HEK293 (cell line): ENCODE results near the gene TNN.

Experiments used
- CTCF ChIA-PET: fragments of 350-600 bp; formaldehyde crosslinking; extraction: SDS; loops from one replicate; lab custom pipeline; 2021; ENCODE audit warnings: antibody characterized with exemption; lab: Yijun Ruan, JAX
- POLR2A ChIA-PET: fragments of 300-600 bp; formaldehyde crosslinking; extraction: SDS; loops from one replicate; lab custom pipeline; 2020; ENCODE audit warnings: antibody characterized with exemption, inconsistent platforms; lab: Yijun Ruan, JAX
- H3K27ac ChIP-seq: fragments of 200-500 bp; sonication (Bioruptor generic); 2 replicates; pipeline ENCODE4 v1.5.1; 2014; ENCODE audit warnings: low read depth, low read length, control low read depth, inconsistent platforms; ENCODE audit errors: extremely low read depth
- H3K36me3 ChIP-seq, 2 experiments: fragments of 200-500 bp in 1 of 2; sonication (Bioruptor generic) in 1 of 2; 1 replicate in 1 of 2; 2 replicates in 1 of 2; pipeline ENCODE4 v1.5.1; 2014 to 2017; ENCODE audit warnings: inconsistent platforms in 2 of 2, low read length in 2 of 2; ENCODE audit not compliant: control insufficient read depth in 2 of 2, insufficient read depth in 1 of 2
- H3K4me1 ChIP-seq: fragments of 200-500 bp; sonication (Bioruptor generic); 2 replicates; pipeline ENCODE4 v1.5.1; 2014; ENCODE audit warnings: mild to moderate bottlenecking, low read length, inconsistent platforms; ENCODE audit not compliant: control insufficient read depth, insufficient read depth
- H3K4me3 ChIP-seq: 2 replicates; pipeline ENCODE4 v1.5.1; 2011; ENCODE audit warnings: low read depth, mild to moderate bottlenecking, control low read depth, low read length, moderate library complexity
- H3K9me3 ChIP-seq: fragments of 200-500 bp; sonication (Bioruptor generic); 2 replicates; pipeline ENCODE4 v1.5.1; 2014; ENCODE audit warnings: low read depth, low read length, inconsistent platforms; ENCODE audit not compliant: control insufficient read depth, insufficient read depth
- EGR2 ChIP-seq: fragments of 450-650 bp; formaldehyde crosslinking; IDR thresholded peaks from 2 replicates; pipeline ENCODE4 v1.5.1; 2016; ENCODE audit warnings: low read depth, missing biosample characterization, missing genetic modification characterization
- HOXA7 ChIP-seq: sonication (generic); formaldehyde crosslinking; IDR thresholded peaks from 2 replicates; pipeline ENCODE4 v1.8.1; 2022; ENCODE audit warnings: missing genetic modification reagents, borderline replicate concordance
- HOXC10 ChIP-seq: sonication (generic); formaldehyde crosslinking; IDR thresholded peaks from 2 replicates; pipeline ENCODE4 v1.8.1; 2023; ENCODE audit warnings: mild to moderate bottlenecking, missing genetic modification reagents
- SALL2 ChIP-seq: fragments of 450-650 bp; formaldehyde crosslinking; IDR thresholded peaks from 2 replicates; pipeline ENCODE4 v1.5.0; 2017; ENCODE audit warnings: missing biosample characterization, mild to moderate bottlenecking, missing genetic modification characterization, borderline replicate concordance
- ZBTB17 ChIP-seq: fragments of 450-650 bp; formaldehyde crosslinking; IDR thresholded peaks from 2 replicates; pipeline ENCODE4 v1.5.1; 2016; ENCODE audit warnings: missing biosample characterization, missing genetic modification characterization
- ZBTB8A ChIP-seq: fragments of 450-650 bp; formaldehyde crosslinking; IDR thresholded peaks from 2 replicates; pipeline ENCODE4 v1.5.1; 2016; ENCODE audit warnings: missing biosample characterization, missing genetic modification characterization
- ZFP69B ChIP-seq: fragments of 450-650 bp; formaldehyde crosslinking; IDR thresholded peaks from 2 replicates; pipeline ENCODE4 v1.5.1; 2016; ENCODE audit warnings: missing biosample characterization, missing genetic modification characterization
- ZIC2 ChIP-seq: fragments of 450-650 bp; formaldehyde crosslinking; IDR thresholded peaks from 2 replicates; pipeline ENCODE4 v1.5.1; 2016; ENCODE audit warnings: missing biosample characterization, missing genetic modification characterization
- ZNF146 ChIP-seq: fragments of 450-650 bp; formaldehyde crosslinking; IDR thresholded peaks from 2 replicates; pipeline ENCODE4 v1.5.1; 2016; ENCODE audit warnings: missing biosample characterization, missing genetic modification characterization
- ZNF292 ChIP-seq: fragments of 450-650 bp; formaldehyde crosslinking; IDR thresholded peaks from 2 replicates; pipeline ENCODE4 v1.5.1; 2016; ENCODE audit warnings: low read depth, missing biosample characterization, missing genetic modification characterization, borderline replicate concordance
- ZNF335 ChIP-seq: fragments of 450-650 bp; formaldehyde crosslinking; conservative IDR thresholded peaks from 2 replicates; pipeline ENCODE4 v1.5.1; 2016; ENCODE audit warnings: missing biosample characterization, missing genetic modification characterization
- ZNF391 ChIP-seq: fragments of 450-650 bp; formaldehyde crosslinking; IDR thresholded peaks from 2 replicates; pipeline ENCODE4 v1.5.1; 2016; ENCODE audit warnings: low read depth, missing biosample characterization, missing genetic modification characterization, borderline replicate concordance
- ZNF549 ChIP-seq: fragments of 450-650 bp; IDR thresholded peaks from 2 replicates; pipeline ENCODE4 v1.5.1; 2018; ENCODE audit warnings: missing biosample characterization, missing genetic modification characterization, mild to moderate bottlenecking, inconsistent platforms, moderate library complexity
- ZNF555 ChIP-seq: fragments of 450-650 bp; formaldehyde crosslinking; conservative IDR thresholded peaks from 2 replicates; pipeline ENCODE4 v1.5.1; 2017; ENCODE audit warnings: missing biosample characterization, mild to moderate bottlenecking, missing genetic modification characterization, inconsistent platforms
- ZNF600 ChIP-seq: fragments of 450-650 bp; formaldehyde crosslinking; IDR thresholded peaks from 2 replicates; pipeline ENCODE4 v1.5.1; 2016; ENCODE audit warnings: missing biosample characterization, missing genetic modification characterization
- ZNF624 ChIP-seq: fragments of 450-650 bp; formaldehyde crosslinking; IDR thresholded peaks from 2 replicates; pipeline ENCODE4 v1.5.1; 2017; ENCODE audit warnings: missing biosample characterization, missing genetic modification characterization
- ZNF747 ChIP-seq: fragments of 450-650 bp; formaldehyde crosslinking; IDR thresholded peaks from 2 replicates; pipeline ENCODE4 v1.5.1; 2016; ENCODE audit warnings: missing biosample characterization, missing genetic modification characterization
- TF ChIP-seq, protein P1 (sequence below): fragments of 450-650 bp; formaldehyde crosslinking; IDR thresholded peaks from 2 replicates; pipeline ENCODE4 v1.5.1; 2016; ENCODE audit warnings: missing biosample characterization, missing genetic modification characterization
- TF ChIP-seq, protein P2 (sequence below): fragments of 450-650 bp; formaldehyde crosslinking; IDR thresholded peaks from 2 replicates; pipeline ENCODE4 v1.5.1; 2016; ENCODE audit warnings: missing biosample characterization, missing genetic modification characterization
- TF ChIP-seq, protein P3 (sequence below): fragments of 450-650 bp; formaldehyde crosslinking; IDR thresholded peaks from 2 replicates; pipeline ENCODE4 v1.5.1; 2016; ENCODE audit warnings: missing biosample characterization, missing genetic modification characterization, low read depth
- TF ChIP-seq, protein P4 (sequence below): fragments of 450-650 bp; formaldehyde crosslinking; IDR thresholded peaks from 2 replicates; pipeline ENCODE4 v1.5.1; 2017; ENCODE audit warnings: missing biosample characterization, mild to moderate bottlenecking, missing genetic modification characterization, moderate library complexity

TNN gene

DNA sequence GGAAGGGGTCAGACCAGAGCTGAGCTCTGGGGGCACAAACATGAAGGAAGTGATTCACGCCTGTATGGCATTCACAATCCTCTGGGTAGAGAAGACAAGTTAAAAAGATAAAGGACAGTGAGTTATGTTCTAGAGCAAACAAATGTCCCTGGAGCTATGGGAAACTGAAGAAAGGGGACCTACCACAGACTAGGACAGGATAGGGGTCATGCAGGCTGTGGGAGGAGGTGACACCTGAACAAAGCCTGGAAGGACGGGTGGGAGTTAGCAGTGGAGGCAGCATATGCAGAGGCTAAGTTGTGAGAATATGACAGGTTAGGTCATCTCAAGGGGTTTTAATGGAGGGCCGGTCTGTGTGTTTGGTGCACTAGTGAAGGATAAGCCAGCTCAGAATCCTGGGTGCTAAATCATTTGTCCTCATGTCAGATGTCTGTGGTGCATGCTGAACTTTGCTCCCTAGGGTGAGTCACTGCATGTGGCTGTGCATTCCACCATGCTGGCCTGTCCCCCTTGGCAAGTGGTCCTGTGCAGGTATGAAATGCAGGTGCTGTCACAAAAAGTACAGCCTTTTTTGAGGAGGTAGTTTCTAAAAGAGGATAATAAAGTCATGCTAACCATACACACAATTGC, 28.5 kb downstream of the TNN start:
- H3K36me3 ChIP-seq = no peaks in the 10 kb centered on the region
- no peaks in the 10 kb centered on the region for H3K4me1 ChIP-seq
- TF ChIP-seq, protein P1, sequence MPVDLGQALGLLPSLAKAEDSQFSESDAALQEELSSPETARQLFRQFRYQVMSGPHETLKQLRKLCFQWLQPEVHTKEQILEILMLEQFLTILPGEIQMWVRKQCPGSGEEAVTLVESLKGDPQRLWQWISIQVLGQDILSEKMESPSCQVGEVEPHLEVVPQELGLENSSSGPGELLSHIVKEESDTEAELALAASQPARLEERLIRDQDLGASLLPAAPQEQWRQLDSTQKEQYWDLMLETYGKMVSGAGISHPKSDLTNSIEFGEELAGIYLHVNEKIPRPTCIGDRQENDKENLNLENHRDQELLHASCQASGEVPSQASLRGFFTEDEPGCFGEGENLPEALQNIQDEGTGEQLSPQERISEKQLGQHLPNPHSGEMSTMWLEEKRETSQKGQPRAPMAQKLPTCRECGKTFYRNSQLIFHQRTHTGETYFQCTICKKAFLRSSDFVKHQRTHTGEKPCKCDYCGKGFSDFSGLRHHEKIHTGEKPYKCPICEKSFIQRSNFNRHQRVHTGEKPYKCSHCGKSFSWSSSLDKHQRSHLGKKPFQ = no peak
- TF ChIP-seq, protein P2, sequence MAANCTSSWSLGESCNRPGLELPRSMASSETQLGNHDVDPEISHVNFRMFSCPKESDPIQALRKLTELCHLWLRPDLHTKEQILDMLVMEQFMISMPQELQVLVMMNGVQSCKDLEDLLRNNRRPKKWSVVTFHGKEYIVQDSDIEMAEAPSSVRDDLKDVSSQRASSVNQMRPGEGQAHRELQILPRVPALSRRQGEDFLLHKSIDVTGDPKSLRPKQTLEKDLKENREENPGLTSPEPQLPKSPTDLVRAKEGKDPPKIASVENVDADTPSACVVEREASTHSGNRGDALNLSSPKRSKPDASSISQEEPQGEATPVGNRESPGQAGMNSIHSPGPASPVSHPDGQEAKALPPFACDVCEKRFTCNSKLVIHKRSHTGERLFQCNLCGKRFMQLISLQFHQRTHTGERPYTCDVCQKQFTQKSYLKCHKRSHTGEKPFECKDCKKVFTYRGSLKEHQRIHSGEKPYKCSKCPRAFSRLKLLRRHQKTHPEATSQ (tag by site-specific recombination) = no peak
- TF ChIP-seq ZNF549 (no peak), HOXA7 (no peak), EGR2 (0 out of 2 replicates have a peak, but pooled peaks have one; percentile 6), ZBTB8A (no peak), ZNF555 (no peak)
- no peak overlapping the region for H3K27ac ChIP-seq
- no peak overlapping the region for H3K4me3 ChIP-seq
- ChIA-PET CTCF (interaction anchor here (0.5 kb wide), 1 partner anchor 67 kb away, joined by 5 read pairs; no protein-coding TSS in a partner anchor), POLR2A (no interaction called here)
- no peaks in the 10 kb centered on the region for H3K9me3 ChIP-seq

DNA sequence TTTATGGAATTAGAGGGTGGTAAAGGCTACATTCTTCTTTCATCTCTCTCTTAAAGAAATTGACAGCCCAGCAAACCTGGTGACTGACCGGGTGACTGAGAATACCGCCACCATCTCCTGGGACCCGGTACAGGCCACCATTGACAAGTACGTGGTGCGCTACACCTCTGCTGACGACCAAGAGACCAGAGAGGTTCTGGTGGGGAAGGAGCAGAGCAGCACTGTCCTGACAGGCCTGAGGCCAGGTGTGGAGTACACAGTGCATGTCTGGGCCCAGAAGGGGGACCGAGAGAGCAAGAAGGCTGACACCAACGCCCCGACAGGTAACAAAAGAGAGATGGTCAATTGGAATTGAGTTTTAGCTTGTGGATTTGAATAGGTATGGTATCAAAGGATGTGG, 29.7 kb downstream of the TNN start:
- no peak for TF ChIP-seq ZFP69B
- no peak for TF ChIP-seq SALL2
- TF ChIP-seq ZNF335 = no peak
- no peak for TF ChIP-seq ZNF391
- TF ChIP-seq ZBTB17 (tag by site-specific recombination) = no peak
- TF ChIP-seq ZNF624 (tag by site-specific recombination) = no peak
- no peak for TF ChIP-seq HOXC10
- TF ChIP-seq ZNF747 (tag by site-specific recombination) = no peak
- no peak for TF ChIP-seq ZNF146 (tag by site-specific recombination)
- TF ChIP-seq, protein P3, sequence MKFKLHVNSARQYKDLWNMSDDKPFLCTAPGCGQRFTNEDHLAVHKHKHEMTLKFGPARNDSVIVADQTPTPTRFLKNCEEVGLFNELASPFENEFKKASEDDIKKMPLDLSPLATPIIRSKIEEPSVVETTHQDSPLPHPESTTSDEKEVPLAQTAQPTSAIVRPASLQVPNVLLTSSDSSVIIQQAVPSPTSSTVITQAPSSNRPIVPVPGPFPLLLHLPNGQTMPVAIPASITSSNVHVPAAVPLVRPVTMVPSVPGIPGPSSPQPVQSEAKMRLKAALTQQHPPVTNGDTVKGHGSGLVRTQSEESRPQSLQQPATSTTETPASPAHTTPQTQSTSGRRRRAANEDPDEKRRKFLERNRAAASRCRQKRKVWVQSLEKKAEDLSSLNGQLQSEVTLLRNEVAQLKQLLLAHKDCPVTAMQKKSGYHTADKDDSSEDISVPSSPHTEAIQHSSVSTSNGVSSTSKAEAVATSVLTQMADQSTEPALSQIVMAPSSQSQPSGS = no peak
- TF ChIP-seq HOXA7 = no peak
- TF ChIP-seq ZNF600 (tag by site-specific recombination) = no peak
- TF ChIP-seq, protein P4, sequence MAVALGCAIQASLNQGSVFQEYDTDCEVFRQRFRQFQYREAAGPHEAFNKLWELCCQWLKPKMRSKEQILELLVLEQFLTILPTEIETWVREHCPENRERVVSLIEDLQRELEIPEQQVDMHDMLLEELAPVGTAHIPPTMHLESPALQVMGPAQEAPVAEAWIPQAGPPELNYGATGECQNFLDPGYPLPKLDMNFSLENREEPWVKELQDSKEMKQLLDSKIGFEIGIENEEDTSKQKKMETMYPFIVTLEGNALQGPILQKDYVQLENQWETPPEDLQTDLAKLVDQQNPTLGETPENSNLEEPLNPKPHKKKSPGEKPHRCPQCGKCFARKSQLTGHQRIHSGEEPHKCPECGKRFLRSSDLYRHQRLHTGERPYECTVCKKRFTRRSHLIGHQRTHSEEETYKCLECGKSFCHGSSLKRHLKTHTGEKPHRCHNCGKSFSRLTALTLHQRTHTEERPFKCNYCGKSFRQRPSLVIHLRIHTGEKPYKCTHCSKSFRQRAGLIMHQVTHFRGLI (tag by site-specific recombination) = no peak
- no peak for TF ChIP-seq ZIC2
- TF ChIP-seq ZNF292 = no peak
- TF ChIP-seq, all 188 proteins: peak for 0
- H3K4me3 ChIP-seq = no peak overlapping the region
- H3K4me1 ChIP-seq = no peaks in the 10 kb centered on the region
- no peak overlapping the region for H3K27ac ChIP-seq
- H3K36me3 ChIP-seq = no peaks in the 10 kb centered on the region
- ChIA-PET CTCF (interaction anchor here (1.8 kb wide), 1 partner anchor 21 kb away, joined by 3 read pairs; no protein-coding TSS in a partner anchor), POLR2A (no interaction called here)
- no peaks in the 10 kb centered on the region for H3K9me3 ChIP-seq
